HepG2 (cell line): ENCODE data around the gene LYZ. TPM values are rescaled to one million over a fixed set of nuclear protein-coding genes. Genes with fewer than 3 reads are reported as not detected.

Experiments
- CBX1 ChIP-seq: IDR thresholded peaks from one replicate; pipeline ENCODE4 v1.6.1; 2016; ENCODE audit warnings: antibody characterized with exemption, low read depth
- ETV6 ChIP-seq: sonication (generic); formaldehyde crosslinking; conservative IDR thresholded peaks from 2 replicates; pipeline ENCODE4 v1.4.0; 2020; ENCODE audit warnings: missing genetic modification reagents
- HINFP ChIP-seq: sonication (generic); formaldehyde crosslinking; IDR thresholded peaks from 2 replicates; pipeline ENCODE4 v1.4.0; 2020; ENCODE audit warnings: low read depth, mild to moderate bottlenecking, missing genetic modification reagents
- HNF1B ChIP-seq: sonication (generic); formaldehyde crosslinking; IDR thresholded peaks from 2 replicates; pipeline ENCODE4 v1.5.1; 2020; ENCODE audit warnings: mild to moderate bottlenecking, moderate library complexity, missing genetic modification reagents
- RARA ChIP-seq: IDR thresholded peaks from 2 replicates; pipeline ENCODE4 v1.6.1; 2016; ENCODE audit warnings: missing genetic modification reagents, missing compliant biosample characterization
- RNF219 ChIP-seq: sonication (generic); formaldehyde crosslinking; IDR thresholded peaks from 2 replicates; pipeline ENCODE4 v1.5.0; 2020; ENCODE audit warnings: mild to moderate bottlenecking, missing genetic modification reagents
- SP4 ChIP-seq: sonication (generic); formaldehyde crosslinking; IDR thresholded peaks from 2 replicates; pipeline ENCODE4 v1.8.1; 2023; ENCODE audit warnings: mild to moderate bottlenecking, missing genetic modification reagents
- SP5 ChIP-seq: IDR thresholded peaks from 2 replicates; pipeline ENCODE4 v1.6.1; 2016; ENCODE audit warnings: low read depth, borderline replicate concordance
- TFDP1 ChIP-seq: IDR thresholded peaks from 2 replicates; pipeline ENCODE4 v1.6.1; 2016; ENCODE audit warnings: missing compliant biosample characterization, missing genetic modification reagents, borderline replicate concordance
- ZBTB7B ChIP-seq: sonication (generic); formaldehyde crosslinking; IDR thresholded peaks from 2 replicates; pipeline ENCODE4 v1.4.0; 2020; ENCODE audit warnings: missing genetic modification reagents
- ZHX2 ChIP-seq, 2 experiments: sonication (generic) in 1 of 2; formaldehyde crosslinking in 1 of 2; IDR thresholded peaks; 2 replicates each; pipeline versions ENCODE4 v1.6.1 to v1.9.0; 2014 to 2022; ENCODE audit warnings: antibody characterized with exemption in 1 of 2, borderline replicate concordance in 1 of 2, inconsistent platforms in 1 of 2, low read depth in 1 of 2, missing genetic modification reagents in 1 of 2
- ZNF512 ChIP-seq: sonication (generic); formaldehyde crosslinking; IDR thresholded peaks from 2 replicates; pipeline ENCODE4 v1.4.0; 2020; ENCODE audit warnings: mild to moderate bottlenecking, missing genetic modification reagents
- polyA plus RNA-seq, 8 experiments: library from polyadenylated mRNA; depleted of rRNA in 3 of 8; stranded (reverse) in 7 of 8; unstranded in 1 of 8; fragments of >200 nt; fragmentation: Illumina TruSeq in 4 of 8; extraction: Trizol in 4 of 8; gene quantifications; 2 replicates each; pipeline versions ENCODE4 v1.2.1 to v1.2.3, GENCODE V29; 2011 to 2016; ENCODE audit warnings: low read depth in 4 of 8, missing spikeins in 1 of 8, mixed read lengths in 1 of 8; ENCODE audit not compliant: insufficient read depth in 1 of 8
- total RNA-seq, 5 experiments: library from RNA; depleted of rRNA; stranded (reverse); fragments of >200 nt; fragmentation: Illumina TruSeq; extraction: Trizol; gene quantifications; 2 replicates each; pipeline ENCODE4 v1.2.3, GENCODE V29; 2016; ENCODE audit warnings: low read depth in 1 of 5

LYZ gene
- total and polyA plus RNA-seq, 2 of the 13 experiments (the other 11 are each of a cell fraction or from before 2014, with no cell fraction given) = 1,788 to 2,054 TPM

- TF ChIP-seq TFDP1 (CRISPR knock-in tag) (peak; percentile 94), RNF219 (CRISPR knock-in tag) (no peak), CBX1 (peak; percentile 61), ETV6 (CRISPR knock-in tag) (peak; percentile 87), SP4 (CRISPR knock-in tag) (peak; percentile 85), ZNF512 (no peak), SP5 (CRISPR knock-in tag) (peak; percentile 87), RARA (CRISPR knock-in tag) (no peak), HNF1B (CRISPR knock-in tag) (peak; percentile 40; the same call in 1 of the 2 replicates), ZHX2 (IDR thresholded peaks at IDR 0.05; ENCODE audit: low read depth) (no peak; the same call in 1 of the 2 replicates), ZHX2 (CRISPR knock-in tag; IDR thresholded peaks at IDR 0.05; ENCODE audit: borderline replicate concordance) (0 out of 2 replicates have a peak, but pooled peaks have one; percentile 25), ZBTB7B (CRISPR knock-in tag) (peak; percentile 59; the same call in 1 of the 2 replicates), HINFP (CRISPR knock-in tag) (peak; percentile 72; the same call in 1 of the 2 replicates)
Measured at GRCh38 chr12:69359531-69360347, 11.6 kb downstream of the LYZ start, which contains the start of gene YEATS4 (continued).
